Nucleus accumbens (tissue), 56 donors: ENCODE data around the gene SLC2A2.

Experiments
- DNase-seq, 56 donors: peaks; one replicate each; lab custom pipeline; 2025; lab: John Stamatoyannopoulos, UW

Gene SLC2A2

DNA sequence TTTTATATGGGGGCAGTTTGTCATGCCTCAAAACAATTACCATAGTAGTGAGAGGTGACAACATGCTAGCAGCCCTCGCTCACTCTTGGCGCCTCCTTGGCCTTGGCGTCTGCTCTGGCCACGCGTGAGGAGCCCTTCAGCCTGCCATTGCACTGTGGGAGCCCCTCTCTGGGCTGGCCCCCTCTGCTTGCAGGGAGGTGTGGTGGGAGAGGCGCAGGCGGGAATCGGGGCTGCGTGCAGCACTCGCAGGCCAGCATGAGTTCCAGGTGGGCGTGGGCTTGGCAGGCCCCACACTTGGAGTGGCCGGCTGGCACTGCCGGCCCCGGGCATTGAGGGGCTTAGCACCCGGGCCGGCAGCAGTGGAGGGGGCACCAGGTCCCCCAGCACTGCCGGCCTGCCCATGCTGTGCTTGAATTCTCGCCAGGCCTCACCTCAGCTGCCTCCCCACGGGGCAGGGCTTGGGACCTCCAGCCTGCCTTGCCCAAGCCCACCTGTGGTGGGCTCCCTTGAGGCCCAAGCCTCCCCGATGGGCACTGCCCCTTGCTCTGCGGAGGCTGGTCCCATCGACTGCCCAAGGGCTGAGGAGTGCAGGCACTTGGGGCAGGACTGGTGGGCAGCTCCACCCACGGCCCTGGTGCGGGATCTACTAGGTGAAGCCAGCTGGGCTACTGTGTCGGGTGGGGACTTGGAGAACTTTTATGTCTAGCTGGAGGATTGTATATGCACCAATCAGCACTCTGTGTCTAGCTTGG, 79.3 kb downstream of the SLC2A2 start:
- DNase-seq = no peak
